ENCODE measurements around the gene GPR173. TPM values are rescaled to one million over a fixed set of nuclear protein-coding genes. Genes with fewer than 3 reads are reported as not detected.

Gene GPR173
- total RNA-seq, 1 donor from 2014 or later, result 3.3 TPM

DNA sequence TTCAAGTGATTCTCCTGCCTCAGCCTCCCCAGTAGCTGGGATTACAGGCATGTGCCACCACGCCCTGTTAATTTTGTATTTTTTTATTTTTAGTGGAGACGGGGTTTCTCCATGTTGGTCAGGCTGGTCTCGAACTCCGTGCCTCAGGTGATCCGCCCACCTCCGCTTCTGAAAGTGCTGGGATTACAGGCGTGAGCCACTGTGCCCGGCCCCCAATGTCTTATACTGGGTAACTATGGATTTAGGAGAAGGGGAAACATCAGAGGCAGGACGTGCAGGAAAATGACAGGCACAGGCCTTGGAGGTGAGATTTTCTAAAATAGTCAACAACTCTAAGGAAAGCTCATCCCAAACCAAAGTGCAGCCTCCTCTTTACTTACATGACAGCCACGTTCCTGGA lies 22.5 kb downstream of the GPR173 start:
- no peak for DNase-seq (ENCODE audit: low read depth)

DNA sequence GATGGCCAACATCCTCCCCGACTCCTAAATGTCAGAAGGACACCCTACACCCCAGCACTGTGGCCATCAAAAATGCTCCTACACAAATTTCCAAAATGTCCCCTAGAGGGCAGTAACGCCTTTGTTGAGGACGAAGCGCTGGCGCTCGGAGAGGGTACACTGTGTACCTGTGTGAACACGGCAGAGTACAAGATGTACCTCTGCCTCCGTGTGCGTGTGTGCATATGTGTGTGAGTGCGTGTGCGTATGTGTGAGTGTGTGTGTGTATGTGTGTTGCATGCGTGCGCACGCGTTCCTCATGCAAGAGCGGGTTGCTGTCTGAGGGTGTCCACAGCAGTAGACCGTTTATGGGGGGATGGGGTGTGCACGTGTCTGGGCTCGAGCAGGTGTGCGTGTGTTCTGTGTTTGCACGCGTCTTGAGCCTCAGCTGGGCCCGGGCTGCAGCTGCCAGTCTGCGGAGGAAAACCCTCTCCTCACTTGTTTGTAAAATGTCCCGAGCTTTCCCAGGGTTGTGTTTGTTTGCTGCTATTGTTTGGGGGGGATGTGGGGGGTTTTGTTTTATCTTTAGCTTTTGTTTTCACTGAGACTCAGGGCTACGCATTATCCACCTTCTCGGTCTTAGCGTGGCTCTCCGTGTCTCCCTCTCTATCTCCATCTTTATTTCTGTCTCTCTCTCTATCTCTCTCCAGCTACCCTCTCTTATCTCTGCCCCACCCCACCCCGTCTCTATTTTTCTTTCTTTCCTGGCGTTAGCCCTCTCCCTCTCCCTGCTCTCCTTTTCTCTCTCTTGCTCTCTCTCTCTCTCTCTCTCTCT lies 23.2 kb downstream of the GPR173 start:
- DNase-seq (ENCODE audit: low read depth), result peak; percentile 48

DNA sequence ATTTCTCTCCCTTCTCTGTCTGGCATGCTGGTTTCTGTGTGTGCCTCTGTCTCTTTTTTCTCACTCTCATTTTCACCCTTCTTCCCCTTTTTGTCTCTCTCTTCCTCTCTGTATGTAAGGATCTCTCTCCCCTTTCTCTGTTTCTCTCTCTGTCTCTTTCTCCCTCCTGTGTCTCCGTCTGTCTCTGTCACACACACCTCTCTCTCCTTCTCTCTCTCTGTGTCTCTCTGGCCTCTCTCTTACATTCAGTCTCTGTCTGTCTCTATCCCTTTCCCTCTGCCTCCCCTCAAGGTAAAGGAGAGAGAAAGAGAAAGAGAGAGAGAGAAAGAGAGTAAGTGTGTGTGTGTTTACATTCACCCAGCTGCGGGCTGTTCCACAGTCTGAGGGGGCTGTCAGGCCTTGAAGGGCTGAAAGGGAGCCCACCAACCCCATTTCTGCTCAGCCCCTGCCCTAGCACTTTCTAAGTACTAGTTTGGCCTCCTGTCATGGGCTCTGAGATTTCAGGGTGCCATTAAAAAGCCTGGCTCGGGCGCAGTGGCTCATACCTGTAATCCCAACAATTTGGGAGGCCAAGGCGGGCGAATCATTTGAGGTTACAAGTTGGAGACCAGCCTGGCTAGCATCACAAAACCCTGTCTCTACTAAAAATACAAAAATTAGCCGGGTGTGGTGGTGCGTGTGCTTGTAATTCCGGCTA lies 24.0 kb downstream of the GPR173 start:
- DNase-seq (ENCODE audit: low read depth), result no peak

DNA sequence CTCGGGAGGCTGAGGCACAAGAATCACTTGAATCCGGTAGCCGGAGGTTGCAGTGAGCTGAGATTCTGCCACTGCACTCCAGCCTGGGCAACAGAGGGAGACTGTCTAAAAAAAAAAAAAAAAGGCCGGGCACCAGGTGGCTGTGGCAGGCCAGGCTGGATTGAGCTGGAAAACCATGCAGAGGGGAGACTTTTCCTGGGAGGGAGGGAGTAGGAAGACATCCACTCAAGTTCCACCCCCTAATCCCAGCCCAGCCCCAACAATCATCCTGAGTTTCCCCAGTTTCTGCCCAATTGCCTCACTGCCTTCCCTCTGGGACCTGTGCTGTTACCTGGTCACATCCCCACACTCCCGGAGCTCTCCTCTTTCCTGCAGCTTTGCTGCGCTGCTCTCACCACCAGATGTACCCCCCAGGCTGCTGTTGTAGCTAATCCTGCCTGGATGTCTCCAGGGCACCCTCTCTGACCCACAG lies 24.6 kb downstream of the GPR173 start:
- no peak for DNase-seq (ENCODE audit: low read depth)

DNA sequence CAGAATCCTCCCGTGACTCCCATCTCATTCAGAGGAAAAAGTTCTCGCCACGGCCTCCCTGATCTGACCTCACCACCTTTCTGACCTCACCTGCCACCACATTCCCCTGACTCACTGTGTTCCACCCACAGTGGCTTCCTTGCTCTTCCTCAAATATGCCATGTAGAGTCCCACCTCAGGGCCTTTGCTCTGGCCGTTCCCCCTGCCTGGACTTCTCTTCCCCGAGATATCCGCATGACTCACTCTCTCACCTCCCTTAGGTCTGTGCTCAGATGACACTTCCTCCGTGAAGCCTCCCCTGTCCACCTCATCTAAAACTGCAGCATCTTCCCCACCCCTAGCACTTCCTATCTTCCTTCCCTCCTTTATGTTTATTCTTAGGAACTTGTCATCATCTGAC lies 26.4 kb downstream of the GPR173 start:
- no peak for DNase-seq (ENCODE audit: low read depth)

DNA sequence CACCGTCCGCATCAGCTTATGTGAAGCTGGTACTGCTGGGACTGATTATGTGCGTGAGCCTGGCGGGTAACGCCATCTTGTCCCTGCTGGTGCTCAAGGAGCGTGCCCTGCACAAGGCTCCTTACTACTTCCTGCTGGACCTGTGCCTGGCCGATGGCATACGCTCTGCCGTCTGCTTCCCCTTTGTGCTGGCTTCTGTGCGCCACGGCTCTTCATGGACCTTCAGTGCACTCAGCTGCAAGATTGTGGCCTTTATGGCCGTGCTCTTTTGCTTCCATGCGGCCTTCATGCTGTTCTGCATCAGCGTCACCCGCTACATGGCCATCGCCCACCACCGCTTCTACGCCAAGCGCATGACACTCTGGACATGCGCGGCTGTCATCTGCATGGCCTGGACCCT lies 28.1 kb downstream of the GPR173 start:
- DNase-seq (ENCODE audit: low read depth), result no peak

DNA sequence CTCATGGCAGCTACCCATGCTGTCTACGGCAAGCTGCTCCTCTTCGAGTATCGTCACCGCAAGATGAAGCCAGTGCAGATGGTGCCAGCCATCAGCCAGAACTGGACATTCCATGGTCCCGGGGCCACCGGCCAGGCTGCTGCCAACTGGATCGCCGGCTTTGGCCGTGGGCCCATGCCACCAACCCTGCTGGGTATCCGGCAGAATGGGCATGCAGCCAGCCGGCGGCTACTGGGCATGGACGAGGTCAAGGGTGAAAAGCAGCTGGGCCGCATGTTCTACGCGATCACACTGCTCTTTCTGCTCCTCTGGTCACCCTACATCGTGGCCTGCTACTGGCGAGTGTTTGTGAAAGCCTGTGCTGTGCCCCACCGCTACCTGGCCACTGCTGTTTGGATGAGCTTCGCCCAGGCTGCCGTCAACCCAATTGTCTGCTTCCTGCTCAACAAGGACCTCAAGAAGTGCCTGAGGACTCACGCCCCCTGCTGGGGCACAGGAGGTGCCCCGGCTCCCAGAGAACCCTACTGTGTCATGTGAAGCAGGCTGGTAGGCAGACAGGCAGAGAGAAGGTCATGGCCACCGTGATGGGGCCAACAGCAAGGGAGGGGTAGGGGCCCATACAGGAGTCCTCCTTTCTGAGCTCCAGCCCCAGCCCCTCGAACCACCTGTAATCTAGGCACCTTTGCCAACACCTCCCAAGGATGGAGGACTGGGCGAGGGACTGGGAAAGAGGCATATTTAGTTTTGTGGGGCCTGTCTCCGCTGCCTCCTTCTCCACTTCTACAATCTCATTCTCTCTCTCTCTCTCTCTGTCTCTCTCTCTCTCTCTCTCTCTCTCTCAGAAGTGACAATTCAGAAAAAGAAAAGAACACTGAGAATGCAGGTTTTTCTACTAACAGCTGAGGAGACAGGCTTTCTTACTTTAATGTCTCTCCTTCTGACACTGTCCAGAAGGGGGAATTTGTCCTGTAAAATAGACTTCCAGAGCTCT lies 28.9 kb downstream of the GPR173 start:
- DNase-seq (ENCODE audit: low read depth), result no peak

DNA sequence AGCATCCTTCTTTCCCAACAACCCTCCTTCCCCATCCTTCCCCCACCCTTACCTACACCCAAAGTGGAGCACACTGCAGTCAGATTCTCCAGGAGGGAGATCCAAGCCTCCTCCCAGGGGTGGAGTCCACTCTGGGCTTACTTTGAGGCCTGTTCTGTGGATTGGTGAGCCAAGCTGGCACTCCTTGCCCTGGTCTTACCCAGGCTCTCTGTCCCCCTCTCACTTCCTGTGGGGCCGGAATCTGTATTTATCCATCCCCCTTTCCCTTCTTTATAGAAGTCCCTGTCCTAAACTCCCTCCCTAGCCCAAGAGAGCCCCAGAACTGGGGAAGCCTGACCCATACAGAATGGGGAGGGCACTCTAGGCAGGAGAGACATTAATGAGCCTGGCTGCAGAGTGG lies 30.4 kb downstream of the GPR173 start:
- no peak for DNase-seq (ENCODE audit: low read depth)

DNA sequence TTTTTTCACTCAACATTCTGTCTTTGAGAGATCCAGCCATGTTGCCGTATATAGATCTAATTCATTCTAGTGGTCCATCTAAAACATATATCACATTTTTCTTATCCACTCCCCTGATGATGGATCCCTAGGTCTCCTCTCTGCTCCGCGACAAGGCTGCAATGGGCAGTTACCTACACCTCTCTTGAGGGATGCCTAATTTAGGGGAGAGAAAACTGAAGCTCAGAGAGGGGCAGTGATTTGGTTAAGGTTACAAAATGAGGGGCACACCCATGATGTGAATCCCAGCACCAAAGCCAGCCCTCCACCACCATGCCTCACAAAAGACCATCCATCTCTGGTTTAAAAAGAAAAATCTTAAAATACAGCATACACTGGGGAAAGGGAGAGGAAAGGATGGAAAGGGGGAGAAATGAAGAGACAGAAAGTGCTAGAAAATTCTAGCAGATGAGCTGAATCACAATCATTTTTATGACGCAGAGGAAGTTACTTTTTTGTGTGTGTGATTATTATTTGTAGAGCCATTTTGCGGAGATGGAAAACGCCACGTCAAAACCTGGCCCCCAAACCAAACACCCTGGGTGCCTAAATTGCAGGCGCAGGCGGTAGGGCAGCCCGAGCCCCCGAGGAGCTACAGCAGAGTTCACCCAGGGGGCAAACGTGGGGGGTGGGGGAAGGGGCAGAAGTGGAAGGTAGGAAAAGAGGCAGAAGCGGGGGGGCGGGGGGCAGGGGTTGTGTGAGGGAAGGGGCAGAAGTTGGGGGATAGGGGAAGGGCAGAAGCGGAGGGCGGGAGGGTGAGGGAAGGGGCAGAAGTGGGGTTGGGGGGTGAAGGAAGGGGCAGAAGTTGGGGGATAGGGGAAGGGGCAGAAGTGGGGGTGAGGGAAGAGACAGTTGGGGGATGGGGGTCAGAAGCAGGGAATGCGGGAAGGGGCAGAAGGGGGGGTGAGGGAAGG lies 32.3 kb downstream of the GPR173 start:
- no peak for DNase-seq (ENCODE audit: low read depth)

DNA sequence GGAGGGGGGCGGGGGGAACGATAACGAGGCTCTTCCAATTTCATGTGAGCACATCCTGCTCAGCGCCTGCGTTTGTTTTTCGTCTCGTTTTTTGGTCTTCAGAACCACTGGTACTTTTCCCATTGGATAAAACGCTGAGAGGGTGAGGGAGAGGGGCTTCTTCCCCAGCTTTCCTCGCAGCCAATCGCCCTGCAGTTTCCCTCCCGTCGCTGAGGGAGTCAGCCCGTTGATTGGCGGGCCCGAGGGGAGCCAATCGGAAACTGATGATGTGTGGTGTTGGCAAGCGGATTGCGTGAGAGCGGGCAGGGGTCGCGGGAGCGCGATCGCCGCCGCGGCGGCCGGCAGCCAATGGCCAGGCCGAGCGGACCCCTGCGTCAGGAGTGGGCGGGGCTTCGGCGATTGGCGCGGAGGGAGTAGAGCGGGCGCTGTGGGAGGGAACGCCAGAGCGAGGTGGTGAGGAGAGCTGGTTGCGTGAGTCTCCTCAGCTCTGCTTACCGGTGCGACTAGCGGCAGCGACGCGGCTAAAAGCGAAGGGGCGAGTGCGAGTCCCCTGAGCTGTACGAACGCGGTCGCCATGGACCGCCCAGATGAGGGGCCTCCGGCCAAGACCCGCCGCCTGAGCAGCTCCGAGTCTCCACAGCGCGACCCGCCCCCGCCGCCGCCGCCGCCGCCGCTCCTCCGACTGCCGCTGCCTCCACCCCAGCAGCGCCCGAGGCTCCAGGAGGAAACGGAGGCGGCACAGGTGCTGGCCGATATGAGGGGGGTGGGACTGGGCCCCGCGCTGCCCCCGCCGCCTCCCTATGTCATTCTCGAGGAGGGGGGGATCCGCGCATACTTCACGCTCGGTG lies 33.6 kb downstream of the GPR173 start, which contains the start of gene TSPYL2:
TSPYL2 (plus strand) TSS at position 443 of the 848 bp plus-strand sequence; CDS start at position 575, 132 bp downstream.
- peak; percentile 89 for DNase-seq (ENCODE audit: low read depth)

DNA sequence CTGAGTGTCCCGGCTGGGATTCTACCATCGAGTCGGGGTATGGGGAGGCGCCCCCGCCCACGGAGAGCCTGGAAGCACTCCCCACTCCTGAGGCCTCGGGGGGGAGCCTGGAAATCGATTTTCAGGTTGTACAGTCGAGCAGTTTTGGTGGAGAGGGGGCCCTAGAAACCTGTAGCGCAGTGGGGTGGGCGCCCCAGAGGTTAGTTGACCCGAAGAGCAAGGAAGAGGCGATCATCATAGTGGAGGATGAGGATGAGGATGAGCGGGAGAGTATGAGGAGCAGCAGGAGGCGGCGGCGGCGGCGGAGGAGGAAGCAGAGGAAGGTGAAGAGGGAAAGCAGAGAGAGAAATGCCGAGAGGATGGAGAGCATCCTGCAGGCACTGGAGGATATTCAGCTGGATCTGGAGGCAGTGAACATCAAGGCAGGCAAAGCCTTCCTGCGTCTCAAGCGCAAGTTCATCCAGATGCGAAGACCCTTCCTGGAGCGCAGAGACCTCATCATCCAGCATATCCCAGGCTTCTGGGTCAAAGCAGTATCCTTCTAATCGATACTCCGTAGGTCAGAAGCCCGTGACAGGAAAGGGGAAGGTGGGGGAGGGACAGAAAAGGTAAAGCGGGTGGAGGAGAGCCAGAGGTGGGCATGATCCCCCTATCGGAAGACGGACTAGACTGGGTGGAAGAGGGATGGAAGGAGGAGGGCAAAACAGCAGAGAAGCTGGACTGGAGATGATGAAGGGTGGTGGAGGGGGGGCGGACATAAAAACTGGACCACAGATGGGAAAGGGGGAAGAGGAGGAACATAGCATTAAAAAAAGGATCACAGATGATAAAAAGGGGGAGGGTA lies 34.4 kb downstream of the GPR173 start:
- no peak for DNase-seq (ENCODE audit: low read depth)

DNA sequence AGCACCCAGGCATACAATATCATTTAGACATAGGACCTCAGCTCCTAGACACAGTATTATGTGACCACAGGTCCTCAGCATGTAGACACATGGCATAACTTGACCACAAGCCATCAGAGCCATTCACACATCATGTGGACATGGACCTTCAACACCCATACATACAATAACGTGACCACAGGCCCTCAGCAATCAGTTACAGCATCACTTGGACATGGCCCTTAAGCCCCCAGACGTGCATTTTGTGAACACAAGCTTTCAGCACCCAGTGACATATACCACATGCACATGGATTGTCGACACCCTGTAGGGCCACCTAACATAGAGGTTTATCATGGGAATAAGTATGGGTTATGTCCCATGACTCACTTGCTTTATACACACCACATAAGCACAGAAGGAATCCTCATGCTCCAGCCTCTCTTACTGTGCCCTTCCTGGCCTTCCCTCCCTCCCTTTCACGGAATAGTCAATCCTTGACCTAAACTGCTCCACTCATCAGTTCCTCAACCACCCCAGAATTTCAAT lies 35.5 kb downstream of the GPR173 start:
- no peak for DNase-seq (ENCODE audit: low read depth)

DNA sequence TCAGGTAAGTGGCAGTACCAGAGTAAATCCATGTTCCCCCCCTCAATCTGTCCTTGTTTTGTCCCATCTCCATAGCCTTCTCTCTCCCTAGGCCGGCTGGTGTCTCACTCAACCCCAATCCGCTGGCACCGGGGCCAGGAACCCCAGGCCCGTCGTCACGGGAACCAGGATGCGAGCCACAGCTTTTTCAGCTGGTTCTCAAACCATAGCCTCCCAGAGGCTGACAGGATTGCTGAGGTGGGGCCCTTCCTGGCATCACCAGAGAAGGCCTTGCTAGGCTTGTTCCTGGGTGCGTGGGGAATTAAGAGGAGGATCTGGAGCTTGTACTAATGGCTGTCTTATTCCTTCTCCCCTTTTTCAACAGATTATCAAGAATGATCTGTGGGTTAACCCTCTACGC lies 36.3 kb downstream of the GPR173 start:
- no peak for DNase-seq (ENCODE audit: low read depth)

DNA sequence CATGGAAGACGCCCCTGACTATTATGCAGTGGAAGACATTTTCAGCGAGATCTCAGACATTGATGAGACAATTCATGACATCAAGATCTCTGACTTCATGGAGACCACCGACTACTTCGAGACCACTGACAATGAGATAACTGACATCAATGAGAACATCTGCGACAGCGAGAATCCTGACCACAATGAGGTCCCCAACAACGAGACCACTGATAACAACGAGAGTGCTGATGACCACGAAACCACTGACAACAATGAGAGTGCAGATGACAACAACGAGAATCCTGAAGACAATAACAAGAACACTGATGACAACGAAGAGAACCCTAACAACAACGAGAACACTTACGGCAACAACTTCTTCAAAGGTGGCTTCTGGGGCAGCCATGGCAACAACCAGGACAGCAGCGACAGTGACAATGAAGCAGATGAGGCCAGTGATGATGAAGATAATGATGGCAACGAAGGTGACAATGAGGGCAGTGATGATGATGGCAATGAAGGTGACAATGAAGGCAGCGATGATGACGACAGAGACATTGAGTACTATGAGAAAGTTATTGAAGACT lies 37.2 kb downstream of the GPR173 start:
- no peak for DNase-seq (ENCODE audit: low read depth)

DNA sequence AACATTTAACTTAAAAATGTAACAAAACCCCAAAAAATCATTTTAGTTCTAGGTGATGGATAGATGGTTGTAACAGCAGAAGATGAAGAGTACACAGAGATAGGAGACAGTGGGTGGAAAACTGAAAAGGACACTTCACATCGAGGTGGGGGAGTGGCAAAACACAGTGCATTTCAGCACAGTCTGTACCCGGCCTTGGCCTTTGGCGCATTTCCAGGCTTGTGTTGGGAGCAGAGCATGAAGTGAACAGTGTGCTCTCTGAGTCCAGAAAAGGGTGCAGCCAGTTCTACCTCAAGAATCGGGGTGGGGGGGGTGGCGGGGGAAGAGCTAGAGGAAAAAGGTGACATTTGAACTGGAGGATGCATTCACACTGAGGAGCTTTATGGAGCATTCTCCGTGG lies 37.9 kb downstream of the GPR173 start:
- DNase-seq (ENCODE audit: low read depth), result no peak

DNA sequence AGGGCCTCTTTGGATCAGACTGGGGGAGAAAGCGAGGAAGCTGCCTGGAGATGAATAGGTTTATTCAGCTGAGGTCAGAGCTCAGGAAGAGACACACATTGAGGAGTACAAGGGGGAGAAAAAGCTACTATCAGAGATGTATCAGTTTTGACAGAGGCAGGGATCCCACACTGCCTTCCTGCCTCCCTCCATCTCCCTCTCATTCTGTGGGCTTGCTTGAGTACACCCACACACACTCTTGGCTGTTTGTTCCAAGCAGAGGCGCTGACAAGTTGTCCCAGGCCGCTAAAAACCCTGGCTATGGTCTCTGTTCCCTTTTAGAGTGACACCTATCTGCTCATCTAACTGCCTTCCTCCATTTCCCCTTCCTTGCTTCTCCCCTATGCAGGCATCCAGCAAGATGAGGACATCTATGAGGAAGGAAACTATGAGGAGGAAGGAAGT lies 38.8 kb downstream of the GPR173 start:
- no peak for DNase-seq (ENCODE audit: low read depth)

DNA sequence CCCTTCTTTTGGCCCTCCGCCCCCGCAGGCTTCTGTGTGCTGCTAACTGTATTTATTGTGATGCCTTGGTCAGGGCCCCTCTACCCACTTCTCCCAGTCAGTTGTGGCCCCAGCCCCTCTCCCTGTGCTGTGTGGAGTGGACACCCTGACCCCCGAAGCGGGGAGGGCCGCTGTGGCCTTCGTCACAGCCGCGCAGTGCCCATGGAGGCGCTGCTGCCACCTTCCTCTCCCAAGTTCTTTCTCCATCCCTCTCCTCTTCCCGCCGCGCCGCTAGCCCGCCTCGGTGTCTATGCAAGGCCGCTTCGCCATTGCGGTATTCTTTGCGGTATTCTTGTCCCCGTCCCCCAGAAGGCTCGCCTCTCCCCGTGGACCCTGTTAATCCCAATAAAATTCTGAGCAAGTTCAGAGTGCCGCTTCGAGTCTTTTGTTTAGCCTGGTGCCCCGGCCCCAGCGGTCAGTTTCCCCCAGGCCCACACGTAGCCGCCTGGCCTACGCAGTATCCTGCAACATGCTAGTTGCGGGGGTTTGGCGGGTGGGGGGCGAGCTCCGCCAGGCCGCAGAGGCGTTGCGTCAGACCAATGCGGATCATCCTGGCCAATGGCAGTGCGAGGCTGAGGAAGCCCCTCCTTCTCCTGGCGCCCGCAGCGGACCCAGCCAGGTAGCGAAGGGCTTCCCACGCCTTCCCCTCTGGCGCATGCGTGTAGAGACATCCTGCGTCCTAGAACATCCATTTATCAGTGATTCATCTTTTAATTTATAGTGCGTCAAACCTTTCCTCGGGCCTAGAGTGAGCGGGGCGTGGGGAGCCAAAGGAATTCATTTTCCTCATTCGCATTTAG lies 39.8 kb downstream of the GPR173 start:
- peak; percentile 71 for DNase-seq (ENCODE audit: low read depth)

Measured in renal cortical epithelial cell (primary cell).